Endothelial cell of umbilical vein (primary cell): ENCODE data around the gene ARRDC1. TPM values are rescaled to one million over a fixed set of nuclear protein-coding genes. Genes with fewer than 3 reads are reported as not detected.
A peak's percentile ranks its signal among the peaks of the same experiment; 100 is the strongest.

ENCODE experiments used
- BruUV-seq: library from RNA; stranded (reverse); fragments of 400-500 nt; replicated peaks from 2 replicates; lab custom pipeline; 2021; lab: Mats Ljungman, UMichigan
- CTCF ChIA-PET: fragments of 300-600, 350-600 bp; sonication (Branson Sonifier 250); formaldehyde crosslinking; loops from one replicate; lab custom pipeline; 2021; ENCODE audit warnings: antibody characterized with exemption, inconsistent platforms; lab: Charles Lee
- POLR2A ChIA-PET: fragments of 300-600, 350-600 bp; sonication (Branson Sonifier 250); formaldehyde crosslinking; loops from one replicate; lab custom pipeline; 2021; ENCODE audit warnings: antibody characterized with exemption, inconsistent platforms; lab: Charles Lee
- DNase-seq: peaks from one replicate; pipeline ENCODE4 v3.0.0-alpha.2; 2011; ENCODE audit warnings: low read depth, low spot score
- FAIRE-seq: peaks from 2 replicates; lab custom pipeline; 2011; peaks lifted over from hg19 to GRCh38; lab: Jason Lieb, UNC
- H2AFZ ChIP-seq: 2 replicates; pipeline ENCODE4 v1.6.0; 2012; ENCODE audit warnings: low read depth, low read length, control low read depth, inconsistent platforms
- H3K27ac ChIP-seq: 2 replicates; pipeline ENCODE4 v1.5.1; 2011; ENCODE audit warnings: low read depth, mild to moderate bottlenecking, control low read depth, low read length, moderate library complexity; ENCODE audit not compliant: insufficient read depth
- H3K27me3 ChIP-seq, 2 experiments: 2 replicates each; pipeline versions ENCODE4 v1.6.0 to v1.6.1; 2011; ENCODE audit warnings: low read length in 2 of 2, mixed read lengths in 1 of 2; ENCODE audit not compliant: control insufficient read depth in 2 of 2, insufficient read depth in 2 of 2
- H3K36me3 ChIP-seq, 2 experiments: 2 replicates in 1 of 2; 3 replicates in 1 of 2; pipeline ENCODE4 v1.5.1; 2011; ENCODE audit warnings: low read length in 2 of 2, mild to moderate bottlenecking in 1 of 2, moderate library complexity in 1 of 2; ENCODE audit not compliant: control insufficient read depth in 2 of 2, insufficient read depth in 2 of 2; ENCODE audit errors: extremely low read depth in 1 of 2
- H3K4me1 ChIP-seq: 3 replicates; pipeline ENCODE4 v1.5.1; 2011; ENCODE audit warnings: mild to moderate bottlenecking, low read length; ENCODE audit not compliant: control insufficient read depth, insufficient read depth; ENCODE audit errors: extremely low read depth
- H3K4me2 ChIP-seq: 2 replicates; pipeline ENCODE4 v1.6.1; 2011; ENCODE audit warnings: low read length, control low read depth, mixed read lengths; ENCODE audit not compliant: insufficient read depth
- H3K4me3 ChIP-seq, 3 experiments: fragments of 200-600 bp in 1 of 3; sonication (generic), shearing (Covaris generic) in 1 of 3; replicated peaks in 1 of 3; 2 replicates each; pipeline ENCODE4 v1.5.1; 2011 to 2016; ENCODE audit warnings: control low read depth in 3 of 3, low read length in 3 of 3, mild to moderate bottlenecking in 2 of 3, inconsistent platforms in 1 of 3, low read depth in 1 of 3, moderate library complexity in 1 of 3; ENCODE audit not compliant: insufficient read depth in 1 of 3
- H3K79me2 ChIP-seq: 2 replicates; pipeline ENCODE4 v1.6.0; 2012; ENCODE audit warnings: low read length, inconsistent platforms; ENCODE audit not compliant: control insufficient read depth, insufficient read depth
- H3K9ac ChIP-seq: replicated peaks from 2 replicates; pipeline ENCODE3; 2011; ENCODE audit warnings: low read length, control low read depth; ENCODE audit not compliant: insufficient read depth; ENCODE audit errors: extremely low read depth
- H3K9me1 ChIP-seq: replicated peaks from 3 replicates; pipeline ENCODE4 v1.6.0; 2011; ENCODE audit warnings: mild to moderate bottlenecking, low read length; ENCODE audit not compliant: control insufficient read depth, insufficient read depth; ENCODE audit errors: extremely low read depth
- H3K9me3 ChIP-seq: replicated peaks from 2 replicates; pipeline ENCODE4 v1.5.1; 2012; ENCODE audit warnings: low read length, inconsistent platforms; ENCODE audit not compliant: control insufficient read depth, insufficient read depth
- H4K20me1 ChIP-seq: replicated peaks from 2 replicates; pipeline ENCODE3; 2011; ENCODE audit warnings: mild to moderate bottlenecking, low read length; ENCODE audit not compliant: control insufficient read depth, insufficient read depth; ENCODE audit errors: extremely low read depth
- CTCF ChIP-seq, 2 donors: IDR thresholded peaks; 1 replicate in 1 of 2; 2 replicates in 1 of 2; pipeline ENCODE4 v1.5.1; 2011; ENCODE audit warnings: low read length in 2 of 2, mild to moderate bottlenecking in 2 of 2, moderate library complexity in 2 of 2, control low read depth in 1 of 2, inconsistent platforms in 1 of 2, low read depth in 1 of 2; ENCODE audit not compliant: insufficient read depth in 1 of 2; ENCODE audit errors: extremely low read depth in 1 of 2
- EZH2 ChIP-seq: IDR thresholded peaks from 2 replicates; pipeline ENCODE4 v1.6.1; 2012; ENCODE audit warnings: borderline replicate concordance, low read depth, mild to moderate bottlenecking, moderate library complexity, low read length, inconsistent platforms; ENCODE audit not compliant: severe bottlenecking
- FOS ChIP-seq: IDR thresholded peaks from 2 replicates; pipeline ENCODE4 v1.6.1; 2011; ENCODE audit warnings: mild to moderate bottlenecking, low read length, moderate library complexity, borderline replicate concordance; ENCODE audit not compliant: insufficient read depth
- GATA2 ChIP-seq: IDR thresholded peaks from 2 replicates; pipeline ENCODE4 v1.7.0; 2011; ENCODE audit warnings: low read depth, mild to moderate bottlenecking, moderate library complexity, mixed read lengths, low read length; ENCODE audit not compliant: insufficient read length, insufficient read depth
- JUN ChIP-seq: IDR thresholded peaks from 2 replicates; pipeline ENCODE4 v1.6.1; 2011; ENCODE audit warnings: borderline replicate concordance, low read depth; ENCODE audit not compliant: insufficient read length, insufficient read depth
- MAX ChIP-seq: IDR thresholded peaks from 2 replicates; pipeline ENCODE4 v1.6.1; 2011; ENCODE audit not compliant: insufficient read depth, insufficient read length
- MYC ChIP-seq: IDR thresholded peaks from one replicate; pipeline ENCODE4 v1.6.1; 2011; ENCODE audit warnings: mild to moderate bottlenecking, low read depth, low read length
- POLR2A ChIP-seq: IDR thresholded peaks from 2 replicates; pipeline ENCODE4 v1.6.1; 2012; ENCODE audit warnings: low read depth, mild to moderate bottlenecking, control low read depth, low read length
- POLR2AphosphoS5 ChIP-seq: IDR thresholded peaks from 2 replicates; pipeline ENCODE4 v1.6.1; 2012; ENCODE audit warnings: low read depth, mild to moderate bottlenecking, control low read depth, low read length, moderate library complexity; ENCODE audit not compliant: insufficient read depth
- dilution Hi-C: fragments of 300-500 bp; cut with MboI; formaldehyde crosslinking; loops from one replicate; pipeline ENCODE4 v1.15.0; 2019; ENCODE audit warnings: low sequenced_read_pairs; ENCODE audit not compliant: extremely low pct_ligation_motif_present
- intact Hi-C: fragments of 100-400 bp; cut with micrococcal nuclease; formaldehyde crosslinking; loops from one replicate; pipeline ENCODE4 v1.10.0; 2022
- polyA plus RNA-seq, 4 experiments: library from polyadenylated mRNA; depleted of rRNA in 3 of 4; stranded (reverse) in 3 of 4; unstranded in 1 of 4; fragments of >200 nt; gene quantifications; 2 replicates each; pipeline versions ENCODE4 v1.2.1 to v1.2.3, GENCODE V29; 2011 to 2012; ENCODE audit warnings: missing spikeins in 1 of 4
- total RNA-seq: library from RNA; stranded (reverse); gene quantifications from 2 replicates; pipeline ENCODE4 v1.2.3, GENCODE V29; 2021

Gene ARRDC1
- total and polyA plus RNA-seq, 2 donors (not counting 3 experiments of a cell fraction or from before 2014, with no cell fraction given) = 22.5 to 51.0 TPM

GRCh38 chr9:137650259-137650658, 44.8 kb downstream of the ARRDC1 start:
- no TSS peak for BruUV-seq
- dilution Hi-C loops (no loop called here), intact Hi-C loops (no loop called here)
- H3K79me2 ChIP-seq = peaks cover 73% of the 10 kb centered on the region
- H3K4me2 ChIP-seq = no peak overlapping the region
- no peak overlapping the region for H3K9ac ChIP-seq
- no peaks in the 10 kb centered on the region for H3K9me3 ChIP-seq
- no peak overlapping the region for H3K27ac ChIP-seq
- FAIRE-seq = peak; percentile 18
- H3K4me1 ChIP-seq = no peaks in the 10 kb centered on the region
- H3K36me3 ChIP-seq = peaks cover 0 to 2% of the 10 kb centered on the region in 2 experiments
- ChIA-PET CTCF (no interaction called here), POLR2A (no interaction called here)
- DNase-seq = no peak
- no peaks in the 10 kb centered on the region for H4K20me1 ChIP-seq
- H2AFZ ChIP-seq = no peak overlapping the region
- H3K27me3 ChIP-seq = no peaks in the 10 kb centered on the region
- H3K9me1 ChIP-seq = no peaks in the 10 kb centered on the region
- TF ChIP-seq EZH2 = no peak
- TF ChIP-seq MYC = no peak
- TF ChIP-seq FOS = no peak
- no peak for TF ChIP-seq POLR2AphosphoS5
- TF ChIP-seq POLR2A = no peak
- no peak for TF ChIP-seq GATA2
- TF ChIP-seq CTCF (IDR thresholded peaks at IDR 0.05; ENCODE audit: extremely low read depth in 1 of 2, insufficient read depth in 1 of 2, low read depth in 1 of 2, low read length in 2 of 2) = no peak
- TF ChIP-seq MAX = no peak
- TF ChIP-seq JUN = no peak
- no peak overlapping the region for H3K4me3 ChIP-seq
